CD4-positive, alpha-beta T cell treated with Interleukin-17A for 4 hours (primary cell): Measurements from ENCODE around the gene PLVAP.

ENCODE experiments used
- DNase-seq: peaks from one replicate; pipeline ENCODE4 v3.0.0-alpha.2; 2020; ENCODE audit warnings: mixed read lengths

Gene PLVAP

GRCh38 chr19:17319473-17320238 lies 57.5 kb downstream of the PLVAP start:
- DNase-seq: no peak

- DNase-seq: no peak
Measured at GRCh38 chr19:17318966-17319365, 58.2 kb downstream of the PLVAP start.

DNA sequence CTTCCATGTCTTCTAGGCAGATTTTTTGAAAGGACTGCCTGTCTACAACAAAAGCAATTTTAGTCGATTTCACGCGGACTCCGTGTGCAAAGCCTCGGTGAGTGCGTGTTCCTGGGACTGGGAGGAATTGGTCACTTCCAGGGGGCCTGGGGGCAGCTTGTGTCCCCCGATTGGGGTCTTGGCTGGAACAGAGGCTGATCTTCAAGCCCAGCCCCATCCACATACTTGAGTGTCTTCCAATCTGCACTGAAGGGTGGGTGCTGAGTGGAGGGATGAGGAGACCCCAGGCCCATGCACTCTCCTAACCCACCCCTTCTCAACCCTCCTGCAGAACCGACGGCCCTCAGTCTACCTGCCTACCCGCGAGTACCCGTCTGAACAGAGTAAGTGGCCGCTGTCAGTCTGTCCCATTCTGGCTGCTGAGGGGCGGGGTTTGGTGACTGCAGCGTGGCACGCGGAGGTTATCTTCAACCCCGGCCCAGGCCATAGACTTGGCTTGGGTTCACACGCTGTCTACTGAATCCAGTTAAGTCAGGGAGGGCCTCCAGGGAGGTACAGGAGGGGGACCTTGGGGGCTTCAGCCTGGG lies 63.0 kb downstream of the PLVAP start:
- no peak for DNase-seq

- DNase-seq: no peak
Measured at GRCh38 chr19:17312189-17313113, 64.7 kb downstream of the PLVAP start.

GRCh38 chr19:17311455-17312188 lies 65.5 kb downstream of the PLVAP start:
- DNase-seq: no peak

GRCh38 chr19:17309965-17310461 lies 67.1 kb downstream of the PLVAP start:
- no peak for DNase-seq

DNA sequence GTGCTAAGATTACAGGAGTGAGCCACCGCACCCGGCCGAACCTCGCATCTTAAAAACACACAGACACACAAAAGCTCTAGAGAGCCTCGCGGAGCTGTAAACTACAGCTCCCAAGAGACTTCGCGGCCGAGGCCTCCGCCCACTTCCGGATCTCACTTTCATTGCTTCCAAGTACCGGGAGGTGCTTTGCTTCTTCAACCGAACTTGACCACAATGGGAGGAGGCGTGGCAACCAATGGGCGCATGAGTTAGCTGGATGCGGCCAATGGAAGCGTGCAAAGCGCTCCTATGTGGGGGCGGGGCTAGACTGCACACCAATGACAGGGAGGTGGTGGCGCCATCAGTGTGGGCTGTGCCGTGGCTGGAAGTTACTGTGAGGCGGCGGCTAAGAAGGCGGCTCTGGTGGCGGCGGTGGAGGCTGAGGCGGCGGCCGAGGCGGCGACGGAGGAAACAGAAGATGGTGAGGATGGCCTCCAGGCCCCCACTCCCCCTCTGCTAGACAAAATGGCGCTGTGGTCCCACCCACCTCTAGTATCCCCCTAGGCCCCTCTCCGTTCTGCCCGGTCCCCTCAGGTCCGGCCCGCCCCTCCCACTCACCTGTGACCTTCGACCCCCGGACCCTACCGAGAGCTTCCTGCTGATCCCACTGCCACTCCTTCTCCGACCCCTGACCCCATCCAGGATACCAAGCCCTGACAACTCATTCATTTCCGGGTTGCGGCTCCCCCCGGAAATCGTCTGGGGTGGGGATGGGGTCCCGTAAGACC lies 67.8 kb downstream of the PLVAP start, which contains the start of gene DDA1:
DDA1 (plus strand) TSS at position 366 of the 767 bp plus-strand sequence; CDS start at position 458, 92 bp downstream.
- peak; percentile 99 for DNase-seq

DNA sequence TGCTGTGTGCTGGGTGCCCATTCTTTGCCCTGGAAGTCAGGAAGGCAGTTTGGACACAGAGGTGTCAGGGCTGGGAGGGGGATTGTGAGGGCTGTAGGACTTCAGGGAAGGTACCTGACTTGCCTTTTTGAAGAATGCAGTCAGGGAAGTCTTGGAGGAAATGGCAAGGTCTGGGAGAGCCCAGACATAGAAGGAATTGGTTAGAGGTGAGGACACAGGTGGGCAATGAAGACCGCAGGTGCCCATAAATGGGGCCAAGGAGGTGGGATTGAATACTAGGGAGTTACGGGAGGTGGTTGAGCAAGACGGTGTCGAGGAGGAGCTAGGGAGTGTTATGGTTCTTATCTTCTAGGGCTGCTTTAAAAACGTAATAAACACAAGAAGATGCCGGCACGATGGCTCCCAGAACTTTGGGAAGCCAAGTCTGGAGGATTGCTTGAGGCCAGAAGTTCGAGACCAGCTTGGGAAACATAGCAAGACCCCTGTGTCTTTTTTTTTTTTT lies 69.2 kb downstream of the PLVAP start:
- DNase-seq: no peak

DNA sequence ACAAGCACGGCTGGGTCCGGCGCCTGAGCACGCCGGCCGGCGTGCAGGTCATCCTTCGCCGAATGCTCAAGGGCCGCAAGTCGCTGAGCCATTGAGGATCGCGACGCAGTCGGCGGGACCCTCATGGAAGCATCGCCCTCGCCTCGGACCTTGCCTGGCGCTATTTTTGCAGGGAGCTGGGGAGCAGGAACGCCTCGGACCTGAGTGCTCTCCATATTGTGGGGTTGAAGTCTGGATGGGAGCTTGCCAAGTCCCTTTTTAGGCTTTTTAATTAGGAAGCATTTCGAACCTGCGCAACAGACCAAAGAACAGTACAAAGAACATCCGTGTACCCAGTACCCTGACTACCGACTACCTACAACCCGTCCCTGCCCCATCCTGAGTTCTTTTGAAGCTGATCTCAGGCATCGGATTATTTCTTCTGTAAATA lies 70.8 kb downstream of the PLVAP start:
- no peak for DNase-seq

GRCh38 chr19:17305517-17306284 lies 71.4 kb downstream of the PLVAP start, which contains the start of gene MRPL34:
TSS of gene MRPL34 (plus strand) at chr19:17305872. CDS start at chr19:17305893, 21 bp downstream.
- DNase-seq: peak; percentile 96

- no peak for DNase-seq
Measured at GRCh38 chr19:17305216-17305516, 72.0 kb downstream of the PLVAP start.

DNA sequence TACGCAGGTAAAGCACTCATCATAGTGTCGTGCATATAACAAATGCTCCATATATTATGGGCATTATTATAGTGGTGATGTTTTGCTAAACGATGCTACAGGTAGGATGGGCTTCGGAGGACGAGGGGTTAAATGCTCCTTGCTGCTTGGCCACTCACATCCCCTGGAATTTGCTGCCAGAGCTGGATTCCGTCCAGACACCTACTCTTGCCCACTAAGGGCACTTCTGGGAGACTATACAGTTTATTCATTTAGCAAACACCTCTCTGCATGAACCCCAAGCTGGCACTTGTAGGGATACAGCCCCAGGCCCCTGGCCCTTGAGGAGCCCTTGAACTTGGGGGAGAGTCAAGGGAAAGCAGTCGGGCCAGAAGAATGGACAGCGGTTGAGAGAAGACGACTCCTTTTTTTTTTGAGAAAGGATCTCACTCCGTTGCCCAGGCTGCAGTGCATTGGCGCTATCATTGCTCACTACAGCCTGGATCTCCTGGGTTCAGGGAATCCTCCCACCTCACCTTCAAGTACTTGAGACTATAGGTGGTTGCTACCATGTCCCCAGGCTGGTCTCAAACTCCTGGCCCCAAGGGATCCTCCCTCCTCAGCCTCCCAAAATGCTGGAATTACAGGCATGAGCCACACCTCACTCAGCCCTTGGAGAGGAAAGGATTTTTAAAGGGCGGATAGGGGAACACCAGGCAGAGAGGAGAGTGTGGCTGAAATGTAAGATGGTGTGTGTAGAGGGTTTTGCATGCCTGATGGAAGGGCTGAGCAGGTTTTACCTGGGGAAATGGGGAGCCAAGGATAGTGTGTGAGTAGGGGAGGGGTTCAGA lies 72.5 kb downstream of the PLVAP start:
- no peak for DNase-seq

GRCh38 chr19:17303940-17304267 lies 73.2 kb downstream of the PLVAP start:
- DNase-seq: no peak

- peak; percentile 95 for DNase-seq
Measured at GRCh38 chr19:17303167-17303939, 73.8 kb downstream of the PLVAP start, which contains the start of gene ABHD8. TSS of gene ABHD8 (minus strand) at chr19:17303425. CDS start at chr19:17301616, 1,809 bp downstream.

DNA sequence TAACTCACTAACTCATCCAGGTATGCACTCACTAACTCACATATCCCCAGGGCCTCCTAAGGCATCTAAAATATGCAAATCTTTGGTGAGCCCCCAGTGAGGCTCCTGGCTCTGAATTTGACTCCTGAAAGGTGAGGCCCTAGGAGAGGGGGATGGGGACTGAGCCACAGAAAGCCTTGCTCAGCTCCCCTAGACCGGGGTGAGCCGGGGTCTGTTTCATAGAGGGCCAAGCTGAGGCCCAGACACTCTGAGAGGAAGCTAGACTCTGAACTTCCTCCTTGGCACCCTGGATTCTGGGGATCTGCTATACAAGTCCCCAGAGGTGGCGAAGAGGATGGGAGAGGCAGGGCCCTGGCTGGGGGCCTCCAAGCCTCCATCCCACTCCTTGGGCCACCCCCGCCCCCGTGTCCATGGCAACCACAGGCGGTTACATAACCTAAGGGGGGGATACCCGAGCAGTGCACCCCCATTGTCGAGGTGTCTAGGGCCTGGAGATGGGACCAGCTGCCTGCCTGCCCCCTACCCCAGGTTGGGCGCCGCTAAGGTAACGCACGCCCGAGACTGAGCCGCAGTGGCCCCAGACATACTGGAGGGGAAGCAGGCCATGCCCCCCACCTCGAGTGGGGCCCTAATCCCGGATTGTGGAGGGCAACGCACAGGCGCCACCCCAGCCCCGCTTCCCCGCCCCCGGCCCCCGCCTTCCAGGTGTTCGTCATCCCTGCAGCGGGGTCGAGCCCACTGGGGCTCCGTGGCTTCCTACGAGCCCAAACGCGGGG lies 74.6 kb downstream of the PLVAP start:
- DNase-seq: peak; percentile 59
